Ovary (tissue), 3 donors: ENCODE data around the gene RTF1.

Experiments used
- EP300 ChIP-seq: sonication (generic); formaldehyde crosslinking; IDR thresholded peaks from one replicate; pipeline ENCODE4 v1.6.1; 2017; ENCODE audit warnings: antibody characterized with exemption
- POLR2A ChIP-seq: fragments of 450-650 bp; IDR thresholded peaks from one replicate; pipeline ENCODE4 v1.6.1; 2017; ENCODE audit warnings: antibody characterized with exemption, mild to moderate bottlenecking, moderate library complexity
- TF ChIP-seq, protein P1 (sequence below), 3 donors: fragments of 450-650 bp in 2 of 3; fragments of 200-600 bp in 1 of 3; IDR thresholded peaks; one replicate each; pipeline versions ENCODE4 v1.5.1 to v1.8.0; 2016 to 2022; ENCODE audit warnings: antibody characterized with exemption in 3 of 3, mild to moderate bottlenecking in 1 of 3
- donor health status: DM: no; HTN: no; CAD: no.

DNA sequence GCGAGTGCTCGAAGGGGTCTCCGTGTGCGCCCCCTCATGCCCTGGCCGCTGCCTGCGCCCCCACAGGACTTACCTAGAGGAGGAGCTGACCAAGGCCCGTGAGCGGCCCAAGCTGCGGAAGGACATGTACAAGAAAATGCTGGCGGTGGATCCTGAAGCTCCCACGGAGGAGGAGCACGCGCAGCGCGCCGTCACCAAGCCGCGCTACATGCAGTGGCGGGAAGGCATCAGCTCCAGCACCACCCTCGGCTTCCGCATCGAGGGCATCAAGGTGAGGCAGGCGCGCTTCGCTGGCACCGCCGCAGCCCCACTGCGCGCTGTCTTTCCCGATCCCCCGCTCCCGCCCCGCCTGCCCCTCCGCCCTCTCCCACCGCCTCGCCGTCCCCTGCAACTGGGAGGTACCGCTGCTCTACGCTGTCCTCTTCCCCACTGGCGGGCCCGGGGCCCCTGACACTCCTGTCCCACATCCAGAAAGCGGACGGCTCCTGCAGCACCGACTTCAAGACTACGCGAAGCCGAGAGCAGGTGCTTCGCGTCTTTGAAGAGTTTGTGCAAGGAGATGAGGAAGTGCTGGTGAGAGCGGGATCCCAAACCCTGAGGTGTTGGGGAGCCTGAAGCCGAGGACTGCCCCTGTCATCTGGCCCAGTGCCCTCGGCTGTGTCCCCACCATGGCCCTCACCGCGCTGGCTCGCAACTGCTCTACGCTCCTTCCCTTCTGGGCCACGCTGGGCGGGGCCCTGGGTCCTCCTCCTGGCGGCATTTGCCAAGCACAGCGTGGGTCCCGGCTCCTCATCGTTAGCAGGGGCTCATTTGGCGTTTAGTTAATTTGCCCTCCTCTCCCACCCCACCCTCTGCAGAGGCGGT, 85.3 kb downstream of the RTF1 start:
- TF ChIP-seq POLR2A = no peak
- TF ChIP-seq, protein P1, sequence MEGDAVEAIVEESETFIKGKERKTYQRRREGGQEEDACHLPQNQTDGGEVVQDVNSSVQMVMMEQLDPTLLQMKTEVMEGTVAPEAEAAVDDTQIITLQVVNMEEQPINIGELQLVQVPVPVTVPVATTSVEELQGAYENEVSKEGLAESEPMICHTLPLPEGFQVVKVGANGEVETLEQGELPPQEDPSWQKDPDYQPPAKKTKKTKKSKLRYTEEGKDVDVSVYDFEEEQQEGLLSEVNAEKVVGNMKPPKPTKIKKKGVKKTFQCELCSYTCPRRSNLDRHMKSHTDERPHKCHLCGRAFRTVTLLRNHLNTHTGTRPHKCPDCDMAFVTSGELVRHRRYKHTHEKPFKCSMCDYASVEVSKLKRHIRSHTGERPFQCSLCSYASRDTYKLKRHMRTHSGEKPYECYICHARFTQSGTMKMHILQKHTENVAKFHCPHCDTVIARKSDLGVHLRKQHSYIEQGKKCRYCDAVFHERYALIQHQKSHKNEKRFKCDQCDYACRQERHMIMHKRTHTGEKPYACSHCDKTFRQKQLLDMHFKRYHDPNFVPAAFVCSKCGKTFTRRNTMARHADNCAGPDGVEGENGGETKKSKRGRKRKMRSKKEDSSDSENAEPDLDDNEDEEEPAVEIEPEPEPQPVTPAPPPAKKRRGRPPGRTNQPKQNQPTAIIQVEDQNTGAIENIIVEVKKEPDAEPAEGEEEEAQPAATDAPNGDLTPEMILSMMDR (IDR thresholded peaks at IDR 0.05) = no peak
- TF ChIP-seq EP300 = no peak
